NB4 (cell line): Measurements from ENCODE around the gene DUSP7.

ENCODE experiments used
- DNase-seq: peaks from one replicate; pipeline ENCODE4 v3.0.0; 2010; ENCODE audit warnings: low read depth
- H3K4me3 ChIP-seq: one replicate; pipeline ENCODE4 v1.5.1; 2011; ENCODE audit warnings: mild to moderate bottlenecking, low read depth, low read length, moderate library complexity
- CTCF ChIP-seq: IDR thresholded peaks from one replicate; pipeline ENCODE4 v1.5.1; 2012; ENCODE audit warnings: low read depth, low read length
- MYC ChIP-seq: IDR thresholded peaks from 2 replicates; pipeline ENCODE4 v1.6.1; 2011; ENCODE audit warnings: low read depth, low read length
- POLR2A ChIP-seq: IDR thresholded peaks from 2 replicates; pipeline ENCODE4 v1.6.1; 2011; ENCODE audit warnings: mild to moderate bottlenecking; ENCODE audit not compliant: insufficient read length; ENCODE audit errors: extremely low read depth
- TF ChIP-seq, protein P1 (sequence below): IDR thresholded peaks from 2 replicates; pipeline ENCODE4 v1.6.1; 2011; ENCODE audit warnings: low read depth, low read length

DUSP7 gene

DNA sequence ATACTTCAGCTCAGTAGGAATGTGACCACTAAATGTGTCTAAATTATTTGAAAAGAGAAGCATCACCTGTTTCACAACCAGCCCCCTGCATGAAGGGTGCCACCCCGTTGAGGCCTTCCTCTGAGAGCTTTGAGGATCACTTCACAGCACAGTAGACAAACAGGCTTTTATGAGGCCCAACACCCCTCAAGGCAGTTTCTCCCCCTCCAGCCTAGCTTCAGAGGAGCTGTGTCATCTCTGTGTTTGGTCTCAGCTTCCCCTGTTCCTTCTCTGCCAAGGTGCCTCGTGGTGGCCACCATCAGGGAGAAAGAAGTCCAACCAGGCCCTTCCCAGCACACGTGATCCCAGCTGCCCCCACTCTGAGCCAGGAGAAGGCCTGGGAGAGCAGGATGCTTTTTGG is 21.6 kb upstream of the DUSP7 start:
- TF ChIP-seq, protein P1, sequence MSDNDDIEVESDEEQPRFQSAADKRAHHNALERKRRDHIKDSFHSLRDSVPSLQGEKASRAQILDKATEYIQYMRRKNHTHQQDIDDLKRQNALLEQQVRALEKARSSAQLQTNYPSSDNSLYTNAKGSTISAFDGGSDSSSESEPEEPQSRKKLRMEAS = peak; percentile 56
- no peak for TF ChIP-seq POLR2A
- TF ChIP-seq CTCF = no peak
- peak; percentile 54 for TF ChIP-seq MYC
- DNase-seq = peak; percentile 60
- H3K4me3 ChIP-seq = no peak overlapping the region

GRCh38 chr3:52076896-52077780 is 20.8 kb upstream of the DUSP7 start:
- no peak for TF ChIP-seq MYC
- TF ChIP-seq CTCF = no peak
- TF ChIP-seq, protein P1 = no peak
- no peak for TF ChIP-seq POLR2A
- no peak for DNase-seq
- no peak overlapping the region for H3K4me3 ChIP-seq

GRCh38 chr3:52073490-52073889 is 17.1 kb upstream of the DUSP7 start:
- TF ChIP-seq MYC (no peak), CTCF (no peak), POLR2A (no peak)
- TF ChIP-seq, protein P1 = no peak
- DNase-seq = no peak
- no peak overlapping the region for H3K4me3 ChIP-seq

GRCh38 chr3:52072471-52072870 is 16.1 kb upstream of the DUSP7 start:
- no peak for DNase-seq
- TF ChIP-seq MYC (no peak), POLR2A (no peak), CTCF (no peak)
- TF ChIP-seq, protein P1 = no peak
- H3K4me3 ChIP-seq = no peak overlapping the region

GRCh38 chr3:52072020-52072419 is 15.6 kb upstream of the DUSP7 start:
- TF ChIP-seq, protein P1 = no peak
- TF ChIP-seq POLR2A (no peak), CTCF (no peak), MYC (no peak)
- H3K4me3 ChIP-seq = no peak overlapping the region
- no peak for DNase-seq
